GM18951 (cell line): Measurements from ENCODE around the gene RNMT.

Source experiments
- POLR2A ChIP-seq: IDR thresholded peaks from 4 replicates; pipeline ENCODE4 v1.6.1; 2011; ENCODE audit warnings: mild to moderate bottlenecking; ENCODE audit not compliant: insufficient read length, insufficient read depth; ENCODE audit errors: extremely low read depth
- in situ Hi-C: fragments of 300-500 bp; cut with MboI; formaldehyde crosslinking; loops from one replicate; pipeline ENCODE4 v1.12.0; 2022; ENCODE audit warnings: low sequenced_read_pairs, mixed read lengths, inconsistent platforms; ENCODE audit not compliant: unreplicated experiment

RNMT gene

GRCh38 chr18:13760047-13760446 is 33.6 kb downstream of the RNMT start:
- TF ChIP-seq POLR2A, result no peak
- in situ Hi-C loops, result no loop called here

GRCh38 chr18:13762690-13763439 is 36.4 kb downstream of the RNMT start:
- TF ChIP-seq POLR2A, result no peak
- in situ Hi-C loops, result no loop called here

GRCh38 chr18:13775058-13775457 is 48.6 kb downstream of the RNMT start:
- TF ChIP-seq POLR2A, result no peak
- in situ Hi-C loops, result no loop called here

GRCh38 chr18:13791181-13791580 is 64.7 kb downstream of the RNMT start:
- TF ChIP-seq POLR2A, result no peak
- in situ Hi-C loops, result no loop called here

- no peak for TF ChIP-seq POLR2A
- in situ Hi-C loops, result no loop called here
These were observed 67.3 kb downstream of the RNMT start for GRCh38 chr18:13793819-13794218.

GRCh38 chr18:13796515-13796914 is 70.0 kb downstream of the RNMT start:
- in situ Hi-C loops, result no loop called here
- TF ChIP-seq POLR2A, result no peak

- in situ Hi-C loops, result no loop called here
- no peak for TF ChIP-seq POLR2A
These were observed 70.7 kb downstream of the RNMT start for GRCh38 chr18:13797157-13797611.

- TF ChIP-seq POLR2A, result no peak
- in situ Hi-C loops, result no loop called here
These were observed 72.9 kb downstream of the RNMT start for GRCh38 chr18:13799396-13799795.

- no peak for TF ChIP-seq POLR2A
- in situ Hi-C loops, result no loop called here
These were observed 74.2 kb downstream of the RNMT start for GRCh38 chr18:13800505-13801259.

- in situ Hi-C loops, result no loop called here
- TF ChIP-seq POLR2A, result no peak
These were observed 74.8 kb downstream of the RNMT start for GRCh38 chr18:13801260-13801601.

GRCh38 chr18:13804305-13804704 is 77.8 kb downstream of the RNMT start:
- in situ Hi-C loops, result no loop called here
- TF ChIP-seq POLR2A, result no peak

GRCh38 chr18:13808294-13809042 is 82.0 kb downstream of the RNMT start:
- no peak for TF ChIP-seq POLR2A
- in situ Hi-C loops, result no loop called here

- no peak for TF ChIP-seq POLR2A
- in situ Hi-C loops, result no loop called here
These were observed 82.6 kb downstream of the RNMT start for GRCh38 chr18:13809043-13809430.

- no peak for TF ChIP-seq POLR2A
- in situ Hi-C loops, result no loop called here
These were observed 83.2 kb downstream of the RNMT start for GRCh38 chr18:13809531-13810255.
